ENCODE data around the gene SFXN4. TPM values are rescaled to one million over a fixed set of nuclear protein-coding genes. Genes with fewer than 3 reads are reported as not detected.
A peak's percentile ranks its signal among the peaks of the same experiment; 100 is the strongest.

Gene SFXN4
- total and polyA plus RNA-seq, 2 of the 13 experiments (the other 11 are each of a cell fraction or from before 2014, with no cell fraction given): 47.7 to 64.9 TPM

DNA sequence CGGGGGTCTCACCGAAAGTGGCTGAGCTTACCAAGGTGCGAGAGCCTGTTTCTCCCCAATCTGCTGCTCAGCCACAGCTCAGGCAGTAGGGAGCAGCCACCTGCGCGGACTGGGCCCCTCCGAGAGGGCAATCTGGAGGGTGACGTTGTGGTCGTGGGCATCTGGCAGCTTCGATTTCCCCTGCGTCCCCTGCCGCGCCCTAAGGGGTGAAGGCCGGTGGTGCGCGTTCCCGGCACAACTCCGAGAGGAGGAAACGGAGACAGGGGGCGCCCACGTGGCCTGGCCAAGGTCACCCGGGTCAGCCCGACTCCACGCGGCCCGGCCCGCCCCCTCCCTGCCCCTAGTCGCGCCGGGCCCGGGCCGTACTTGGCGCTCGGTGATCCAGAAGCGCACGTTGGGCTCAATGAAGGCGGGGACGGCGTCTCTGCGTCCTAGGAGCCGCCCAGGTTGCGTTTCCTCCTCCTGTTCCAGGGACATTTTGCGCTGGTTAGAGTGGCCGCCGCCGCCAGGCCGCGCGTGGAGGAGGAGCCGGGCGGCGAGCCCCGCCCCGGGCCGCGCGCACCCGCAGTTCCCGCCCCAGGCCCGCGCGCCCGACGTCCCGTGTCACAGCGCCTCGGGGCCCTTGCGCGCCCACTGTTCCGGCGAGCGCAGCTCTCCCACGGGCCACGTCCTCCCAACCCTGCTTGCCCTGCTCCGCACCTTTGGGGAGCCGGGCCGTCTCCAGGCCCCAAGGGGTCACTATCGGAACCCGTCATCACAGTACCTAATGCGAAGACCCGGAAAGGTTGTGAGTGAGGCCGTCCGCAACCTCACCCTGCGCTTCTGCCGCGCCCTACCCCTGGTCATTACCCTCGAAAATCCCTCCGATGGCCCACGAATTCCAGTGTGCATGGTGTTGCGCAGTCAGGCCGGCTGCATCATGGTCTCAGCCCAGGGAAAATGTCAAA lies at the start of gene SFXN4 (continued):
- TF ChIP-seq, protein P1, sequence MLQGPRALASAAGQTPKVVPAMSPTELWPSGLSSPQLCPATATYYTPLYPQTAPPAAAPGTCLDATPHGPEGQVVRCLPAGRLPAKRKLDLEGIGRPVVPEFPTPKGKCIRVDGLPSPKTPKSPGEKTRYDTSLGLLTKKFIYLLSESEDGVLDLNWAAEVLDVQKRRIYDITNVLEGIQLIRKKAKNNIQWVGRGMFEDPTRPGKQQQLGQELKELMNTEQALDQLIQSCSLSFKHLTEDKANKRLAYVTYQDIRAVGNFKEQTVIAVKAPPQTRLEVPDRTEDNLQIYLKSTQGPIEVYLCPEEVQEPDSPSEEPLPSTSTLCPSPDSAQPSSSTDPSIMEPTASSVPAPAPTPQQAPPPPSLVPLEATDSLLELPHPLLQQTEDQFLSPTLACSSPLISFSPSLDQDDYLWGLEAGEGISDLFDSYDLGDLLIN (CRISPR knock-in tag; IDR thresholded peaks at IDR 0.05; ENCODE audit: borderline replicate concordance): 0 out of 2 replicates have a peak, but pooled peaks have one; percentile 36
- TF ChIP-seq SRF (IDR thresholded peaks at IDR 0.05; ENCODE audit: low read depth, low read length) (0 out of 2 replicates have a peak, but pooled peaks have one; percentile 9), TP53 (CRISPR knock-in tag; conservative IDR thresholded peaks at IDR 0.05) (no peak), ONECUT2 (CRISPR knock-in tag; IDR thresholded peaks at IDR 0.05) (peak; percentile 16; the same call in 1 of the 2 replicates), EP300 (IDR thresholded peaks at IDR 0.05; ENCODE audit: low read depth in 2 of 2, low read length in 2 of 2) (no peak), EP300 (CRISPR knock-in tag; IDR thresholded peaks at IDR 0.05; ENCODE audit: borderline replicate concordance) (no peak), ZNF274 (CRISPR knock-in tag; IDR thresholded peaks at IDR 0.05) (peak; percentile 36; the same call in 1 of the 2 replicates), ZFP90 (CRISPR knock-in tag; IDR thresholded peaks at IDR 0.05; ENCODE audit: borderline replicate concordance) (no peak), ZFP62 (CRISPR knock-in tag; IDR thresholded peaks at IDR 0.05) (no peak), HNRNPK (IDR thresholded peaks at IDR 0.05; ENCODE audit: low read depth, low read length, poor library complexity, severe bottlenecking) (no peak), ZNF446 (CRISPR knock-in tag; IDR thresholded peaks at IDR 0.05) (peak; percentile 61; the same call in 1 of the 2 replicates)
- TF ChIP-seq, protein P2, sequence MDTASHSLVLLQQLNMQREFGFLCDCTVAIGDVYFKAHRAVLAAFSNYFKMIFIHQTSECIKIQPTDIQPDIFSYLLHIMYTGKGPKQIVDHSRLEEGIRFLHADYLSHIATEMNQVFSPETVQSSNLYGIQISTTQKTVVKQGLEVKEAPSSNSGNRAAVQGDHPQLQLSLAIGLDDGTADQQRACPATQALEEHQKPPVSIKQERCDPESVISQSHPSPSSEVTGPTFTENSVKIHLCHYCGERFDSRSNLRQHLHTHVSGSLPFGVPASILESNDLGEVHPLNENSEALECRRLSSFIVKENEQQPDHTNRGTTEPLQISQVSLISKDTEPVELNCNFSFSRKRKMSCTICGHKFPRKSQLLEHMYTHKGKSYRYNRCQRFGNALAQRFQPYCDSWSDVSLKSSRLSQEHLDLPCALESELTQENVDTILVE (CRISPR knock-in tag; IDR thresholded peaks at IDR 0.05): no peak
- TF ChIP-seq, protein P3, sequence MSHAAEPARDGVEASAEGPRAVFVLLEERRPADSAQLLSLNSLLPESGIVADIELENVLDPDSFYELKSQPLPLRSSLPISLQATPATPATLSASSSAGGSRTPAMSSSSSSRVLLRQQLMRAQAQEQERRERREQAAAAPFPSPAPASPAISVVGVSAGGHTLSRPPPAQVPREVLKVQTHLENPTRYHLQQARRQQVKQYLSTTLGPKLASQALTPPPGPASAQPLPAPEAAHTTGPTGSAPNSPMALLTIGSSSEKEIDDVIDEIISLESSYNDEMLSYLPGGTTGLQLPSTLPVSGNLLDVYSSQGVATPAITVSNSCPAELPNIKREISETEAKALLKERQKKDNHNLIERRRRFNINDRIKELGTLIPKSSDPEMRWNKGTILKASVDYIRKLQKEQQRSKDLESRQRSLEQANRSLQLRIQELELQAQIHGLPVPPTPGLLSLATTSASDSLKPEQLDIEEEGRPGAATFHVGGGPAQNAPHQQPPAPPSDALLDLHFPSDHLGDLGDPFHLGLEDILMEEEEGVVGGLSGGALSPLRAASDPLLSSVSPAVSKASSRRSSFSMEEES (CRISPR knock-in tag; IDR thresholded peaks at IDR 0.05): 0 out of 2 replicates have a peak, but pooled peaks have one; percentile 48
